HepG2 (cell line): ENCODE results near the gene ATN1. TPM values are rescaled to one million over a fixed set of nuclear protein-coding genes. Genes with fewer than 3 reads are reported as not detected.

Source experiments
- ATAC-seq: fragments of 200-7000 bp; cut with Tn5 transposase; 3 replicates; pipeline ENCODE4 v1.9.1; 2020; ENCODE audit warnings: mild to moderate bottlenecking, moderate library complexity
- BruUV-seq: library from RNA; stranded (reverse); fragments of 400-500 nt; replicated peaks from 2 replicates; lab custom pipeline; 2021; lab: Mats Ljungman, UMichigan
- CTCF ChIA-PET: fragments of 300-600 bp; formaldehyde crosslinking; extraction: SDS; loops from one replicate; lab custom pipeline; 2021; ENCODE audit warnings: low total read pairs, inconsistent platforms, low intra/inter-chr PET ratio; lab: Yijun Ruan, JAX
- POLR2A ChIA-PET: fragments of 350-600 bp; sonication (Branson Sonifier 250); formaldehyde crosslinking; loops from one replicate; lab custom pipeline; 2020; ENCODE audit warnings: antibody characterized with exemption, inconsistent platforms; lab: Yijun Ruan, JAX
- DNase-seq: peaks from one replicate; pipeline ENCODE4 v3.0.0-alpha.2; 2015; ENCODE audit warnings: low spot score
- FAIRE-seq: peaks from 3 replicates; lab custom pipeline; 2011; peaks lifted over from hg19 to GRCh38; lab: Jason Lieb, UNC
- H2AFZ ChIP-seq: one replicate; pipeline ENCODE4 v1.6.1; 2011; ENCODE audit warnings: low read length, inconsistent platforms
- H3K27ac ChIP-seq: fragments of 300-600 bp; 3 replicates; pipeline ENCODE4 v1.8.0; 2011; ENCODE audit warnings: mixed run types, mild to moderate bottlenecking, mixed read lengths, low read length, inconsistent platforms; ENCODE audit not compliant: insufficient read depth; ENCODE audit errors: extremely low read length
- H3K27me3 ChIP-seq, 2 experiments: fragments of 200-600 bp in 1 of 2; 2 replicates in 1 of 2; 3 replicates in 1 of 2; pipeline versions ENCODE4 v1.6.0 to v1.8.0; 2011; ENCODE audit warnings: low read length in 2 of 2, mild to moderate bottlenecking in 2 of 2, moderate library complexity in 2 of 2, inconsistent platforms in 1 of 2; ENCODE audit not compliant: insufficient read depth in 2 of 2, control insufficient read depth in 1 of 2
- H3K36me3 ChIP-seq, 2 experiments: fragments of 200-600 bp in 1 of 2; replicated peaks in 1 of 2; 2 replicates in 1 of 2; 3 replicates in 1 of 2; pipeline versions ENCODE4 v1.5.1 to v1.8.0; 2011; ENCODE audit warnings: low read length in 2 of 2, inconsistent platforms in 1 of 2; ENCODE audit not compliant: insufficient read depth in 2 of 2, control insufficient read depth in 1 of 2
- H3K4me1 ChIP-seq: 2 replicates; pipeline ENCODE4 v1.5.1; 2012; ENCODE audit warnings: low read length, inconsistent platforms; ENCODE audit not compliant: insufficient read depth
- H3K4me2 ChIP-seq: 2 replicates; pipeline ENCODE4 v1.6.0; 2011; ENCODE audit warnings: low read depth, low read length, inconsistent platforms
- H3K4me3 ChIP-seq, 3 experiments: fragments of 200-600 bp in 1 of 3; sonication (generic), shearing (Covaris generic) in 1 of 3; replicated peaks in 1 of 3; 2 replicates each; pipeline ENCODE4 v1.5.1; 2011 to 2016; ENCODE audit warnings: low read length in 3 of 3, inconsistent platforms in 2 of 3, low read depth in 2 of 3, mild to moderate bottlenecking in 2 of 3, control low read depth in 1 of 3, mixed read lengths in 1 of 3; ENCODE audit not compliant: insufficient read depth in 1 of 3
- H3K79me2 ChIP-seq: one replicate; pipeline ENCODE4 v1.6.1; 2011; ENCODE audit warnings: low read length, inconsistent platforms; ENCODE audit not compliant: insufficient read depth
- H3K9ac ChIP-seq: 2 replicates; pipeline ENCODE4 v1.6.0; 2011; ENCODE audit warnings: mild to moderate bottlenecking, low read depth, low read length, inconsistent platforms; ENCODE audit not compliant: insufficient read depth
- H3K9me3 ChIP-seq: 2 replicates; pipeline ENCODE4 v1.5.1; 2012; ENCODE audit warnings: mild to moderate bottlenecking, low read length
- H4K20me1 ChIP-seq: 2 replicates; pipeline ENCODE4 v1.6.0; 2011; ENCODE audit warnings: inconsistent platforms, mild to moderate bottlenecking, low read length, moderate library complexity; ENCODE audit not compliant: insufficient read depth
- AGO2 ChIP-seq: fragments of 200-400 bp; formaldehyde crosslinking; optimal IDR thresholded peaks from 2 replicates; pipeline ENCODE3; 2017; ENCODE audit warnings: mild to moderate bottlenecking, low read depth, low read length, moderate library complexity
- ATM ChIP-seq: fragments of 450-650 bp; IDR thresholded peaks from 2 replicates; pipeline ENCODE4 v1.7.1; 2017; ENCODE audit warnings: mild to moderate bottlenecking, borderline replicate concordance
- CCDC6 ChIP-seq: sonication (generic); formaldehyde crosslinking; IDR thresholded peaks from 2 replicates; pipeline ENCODE4 v1.8.1; 2022; ENCODE audit warnings: mild to moderate bottlenecking, missing genetic modification reagents, moderate library complexity
- PLRG1 ChIP-seq: fragments of 450-650 bp; conservative IDR thresholded peaks from 2 replicates; pipeline ENCODE4 v1.6.1; 2016
- SCMH1 ChIP-seq: sonication (generic); formaldehyde crosslinking; IDR thresholded peaks from 2 replicates; pipeline ENCODE4 v1.9.0; 2021; ENCODE audit warnings: missing genetic modification reagents, mild to moderate bottlenecking, borderline replicate concordance
- SMAD3 ChIP-seq: sonication (generic); formaldehyde crosslinking; IDR thresholded peaks from 2 replicates; pipeline ENCODE4 v1.4.0; 2020; ENCODE audit warnings: missing genetic modification reagents
- ZBTB10 ChIP-seq: sonication (generic); formaldehyde crosslinking; IDR thresholded peaks from 2 replicates; pipeline ENCODE4 v1.4.0; 2020; ENCODE audit warnings: missing genetic modification reagents, borderline replicate concordance
- ZBTB33 ChIP-seq: sonication (generic); formaldehyde crosslinking; IDR thresholded peaks from 2 replicates; pipeline ENCODE4 v1.4.0; 2020; ENCODE audit warnings: missing genetic modification reagents
- ZNF224 ChIP-seq: sonication (generic); formaldehyde crosslinking; IDR thresholded peaks from 2 replicates; pipeline ENCODE4 v1.5.0; 2020; ENCODE audit warnings: mild to moderate bottlenecking, missing genetic modification reagents
- ZSCAN29 ChIP-seq: sonication (generic); formaldehyde crosslinking; conservative IDR thresholded peaks from 2 replicates; pipeline ENCODE4 v1.4.0; 2020; ENCODE audit warnings: mild to moderate bottlenecking, missing genetic modification reagents
- WGBS: methylation state at CpG from one replicate; pipeline ENCODE4 v1.1.6; 2017; ENCODE audit warnings: low lambda C conversion rate; 5-methylcytosine and 5-hydroxymethylcytosine counted together
- in situ Hi-C: cut with HindIII; loops from 2 replicates; pipeline ENCODE4 v1.10.0; 2017; ENCODE audit warnings: low pct_unique_long_range_greater_than_20kb; ENCODE audit not compliant: extremely low pct_ligation_motif_present
- intact Hi-C: fragments of 100-400 bp; cut with micrococcal nuclease; formaldehyde crosslinking; loops from one replicate; pipeline ENCODE4 v1.10.0; 2022; ENCODE audit not compliant: unreplicated experiment
- polyA plus RNA-seq, 8 experiments: library from polyadenylated mRNA; depleted of rRNA in 3 of 8; stranded (reverse) in 7 of 8; unstranded in 1 of 8; fragments of >200 nt; fragmentation: Illumina TruSeq in 4 of 8; extraction: Trizol in 4 of 8; gene quantifications; 2 replicates each; pipeline versions ENCODE4 v1.2.1 to v1.2.3, GENCODE V29; 2011 to 2016; ENCODE audit warnings: low read depth in 4 of 8, missing spikeins in 1 of 8, mixed read lengths in 1 of 8; ENCODE audit not compliant: insufficient read depth in 1 of 8
- total RNA-seq, 5 experiments: library from RNA; depleted of rRNA; stranded (reverse); fragments of >200 nt; fragmentation: Illumina TruSeq; extraction: Trizol; gene quantifications; 2 replicates each; pipeline ENCODE4 v1.2.3, GENCODE V29; 2016; ENCODE audit warnings: low read depth in 1 of 5

ATN1 gene
- total and polyA plus RNA-seq, 2 of the 13 experiments (the other 11 are each of a cell fraction or from before 2014, with no cell fraction given), result 2.1 to 8.6 TPM

- no peak for TF ChIP-seq ZBTB10
- no peak for TF ChIP-seq CCDC6 (CRISPR knock-in tag)
- no peak for TF ChIP-seq SMAD3 (CRISPR knock-in tag)
- TF ChIP-seq ZNF224, result no peak
Observed at GRCh38 chr12:6939191-6939540, 11.4 kb downstream of the ATN1 start (continued).

GRCh38 chr12:6941267-6941666, 13.5 kb downstream of the ATN1 start:
- peaks cover 0 to 12% of the 10 kb centered on the region in 2 experiments; a peak in 2 of 5 replicates for H3K36me3 ChIP-seq
- POLR2A ChIA-PET, result interaction anchor here (1.1 to 1.6 kb wide), 3 partner anchors 12 to 73 kb away, joined by 3 to 7 read pairs (median 4); partner anchors contain the start of gene TPI1
- in situ Hi-C loops, result loop anchor here (10.0 kb wide), 1 partner anchor 174 kb away; no protein-coding TSS in a partner anchor
- H3K27ac ChIP-seq, result no peak overlapping the region
- no peak overlapping the region for H3K9ac ChIP-seq
- WGBS, result 97% methylated on average over 8 of the region's 12 CpGs
- intact Hi-C loops, result no loop called here
- peaks cover 47% of the 10 kb centered on the region for H3K4me1 ChIP-seq
- CTCF ChIA-PET, result no interaction called here
- H3K79me2 ChIP-seq, result no peaks in the 10 kb centered on the region
- H3K4me3 ChIP-seq, result no peak overlapping the region
- FAIRE-seq (no peak), DNase-seq (no peak), ATAC-seq (no peak)
- H2AFZ ChIP-seq, result no peak overlapping the region
- TF ChIP-seq ZBTB33 (0 out of 2 replicates have a peak, but pooled peaks have one; percentile 33), ATM (no peak), SCMH1 (no peak), AGO2 (peak; percentile 69), PLRG1 (no peak), ZSCAN29 (no peak)
- no peak overlapping the region for H3K4me2 ChIP-seq
- H4K20me1 ChIP-seq, result no peaks in the 10 kb centered on the region
- H3K9me3 ChIP-seq, result no peaks in the 10 kb centered on the region
- no TSS peak for BruUV-seq
- H3K27me3 ChIP-seq, result no peaks in the 10 kb centered on the region
